OCI-LY7 (cell line): ENCODE results near the gene ATP12A. TPM values are rescaled to one million over a fixed set of nuclear protein-coding genes. Genes with fewer than 3 reads are reported as not detected.
A peak's percentile ranks its signal among the peaks of the same experiment; 100 is the strongest.

Source experiments
- BruUV-seq: library from RNA; stranded (reverse); fragments of 400-500 nt; replicated peaks from 2 replicates; lab custom pipeline; 2021; lab: Mats Ljungman, UMichigan
- CTCF ChIA-PET: fragments of 300-600 bp; sonication (Branson Sonifier 250); formaldehyde crosslinking; loops from one replicate; lab custom pipeline; 2022; ENCODE audit warnings: antibody characterized with exemption; ENCODE audit not compliant: unreplicated experiment; lab: Charles Lee
- POLR2A ChIA-PET: fragments of 300-600 bp; sonication (Branson Sonifier 250); formaldehyde crosslinking; loops from one replicate; lab custom pipeline; 2022; ENCODE audit warnings: antibody characterized with exemption; lab: Charles Lee
- DNase-seq: peaks from one replicate; pipeline ENCODE4 v3.0.0-alpha.2; 2015; ENCODE audit warnings: low spot score
- H2AFZ ChIP-seq: fragments of 200-600 bp; sonication (generic), shearing (Covaris generic); 2 replicates; pipeline ENCODE4 v1.6.1; 2014; ENCODE audit warnings: mild to moderate bottlenecking, antibody characterized with exemption, low read length, moderate library complexity
- H3K27ac ChIP-seq: fragments of 200-600 bp; sonication (generic); 2 replicates; pipeline ENCODE4 v1.5.1; 2014; ENCODE audit warnings: mixed run types, low read depth, mild to moderate bottlenecking, moderate library complexity, low read length, inconsistent platforms; ENCODE audit not compliant: poor library complexity, severe bottlenecking
- H3K36me3 ChIP-seq: fragments of 200-600 bp; sonication (generic); 2 replicates; pipeline ENCODE4 v1.6.1; 2014; ENCODE audit warnings: mild to moderate bottlenecking, antibody characterized with exemption, low read length, moderate library complexity, mixed read lengths; ENCODE audit not compliant: insufficient read depth
- H3K4me1 ChIP-seq: fragments of 200-600 bp; sonication (generic); 2 replicates; pipeline ENCODE4 v1.5.1; 2014; ENCODE audit warnings: mild to moderate bottlenecking, low read length; ENCODE audit not compliant: insufficient read depth, poor library complexity, severe bottlenecking
- H3K4me2 ChIP-seq: fragments of 200-600 bp; sonication (generic); 2 replicates; pipeline ENCODE4 v1.6.1; 2014; ENCODE audit warnings: mild to moderate bottlenecking, low read length
- H3K4me3 ChIP-seq: fragments of 200-600 bp; sonication (generic); 2 replicates; pipeline ENCODE4 v1.5.1; 2014; ENCODE audit warnings: mild to moderate bottlenecking, low read depth, low read length; ENCODE audit not compliant: poor library complexity, severe bottlenecking
- H3K79me2 ChIP-seq: fragments of 200-600 bp; sonication (generic); 2 replicates; pipeline ENCODE4 v1.6.1; 2016; ENCODE audit warnings: low read depth, mild to moderate bottlenecking, low read length, moderate library complexity, mixed read lengths; ENCODE audit not compliant: insufficient read depth
- H3K9me2 ChIP-seq: fragments of 200-600 bp; sonication (generic); 2 replicates; pipeline ENCODE4 v1.6.1; 2016; ENCODE audit warnings: mild to moderate bottlenecking, low read length, mixed read lengths; ENCODE audit not compliant: insufficient read depth
- H3K9me3 ChIP-seq: fragments of 200-600 bp; sonication (generic); 2 replicates; pipeline ENCODE4 v1.6.1; 2014; ENCODE audit warnings: mild to moderate bottlenecking, mixed run types, low read length, mixed read lengths
- H4K20me1 ChIP-seq: fragments of 200-600 bp; sonication (generic); 2 replicates; pipeline ENCODE4 v1.6.1; 2014; ENCODE audit warnings: mild to moderate bottlenecking, antibody characterized with exemption, low read length, moderate library complexity, mixed read lengths; ENCODE audit not compliant: insufficient read depth
- EZH2phosphoT487 ChIP-seq: fragments of 200-600 bp; sonication (generic); IDR thresholded peaks from 2 replicates; pipeline ENCODE4 v1.6.1; 2018; ENCODE audit warnings: low read depth, borderline replicate concordance, mild to moderate bottlenecking, mixed run types, antibody characterized with exemption, low read length, moderate library complexity, mixed read lengths
- intact Hi-C: fragments of 100-400 bp; cut with micrococcal nuclease; formaldehyde crosslinking; loops from one replicate; pipeline ENCODE4 v1.10.0; 2022; ENCODE audit not compliant: unreplicated experiment
- total RNA-seq, 2 experiments: library from RNA; depleted of rRNA in 1 of 2; stranded (reverse); fragments of >200 nt in 1 of 2; shearing (Covaris generic) in 1 of 2; gene quantifications; 2 replicates each; pipeline ENCODE4 v1.2.3, GENCODE V29; 2014 to 2022
- TF ChIP-seq, protein P1 (sequence below): fragments of 200-600 bp; sonication (generic); conservative IDR thresholded peaks from 2 replicates; pipeline ENCODE4 v1.5.1; 2014; ENCODE audit warnings: mild to moderate bottlenecking, antibody characterized with exemption, low read length, moderate library complexity, mixed read lengths

Gene ATP12A
- total RNA-seq, 2 experiments from 2014 or later, result not detected

DNA sequence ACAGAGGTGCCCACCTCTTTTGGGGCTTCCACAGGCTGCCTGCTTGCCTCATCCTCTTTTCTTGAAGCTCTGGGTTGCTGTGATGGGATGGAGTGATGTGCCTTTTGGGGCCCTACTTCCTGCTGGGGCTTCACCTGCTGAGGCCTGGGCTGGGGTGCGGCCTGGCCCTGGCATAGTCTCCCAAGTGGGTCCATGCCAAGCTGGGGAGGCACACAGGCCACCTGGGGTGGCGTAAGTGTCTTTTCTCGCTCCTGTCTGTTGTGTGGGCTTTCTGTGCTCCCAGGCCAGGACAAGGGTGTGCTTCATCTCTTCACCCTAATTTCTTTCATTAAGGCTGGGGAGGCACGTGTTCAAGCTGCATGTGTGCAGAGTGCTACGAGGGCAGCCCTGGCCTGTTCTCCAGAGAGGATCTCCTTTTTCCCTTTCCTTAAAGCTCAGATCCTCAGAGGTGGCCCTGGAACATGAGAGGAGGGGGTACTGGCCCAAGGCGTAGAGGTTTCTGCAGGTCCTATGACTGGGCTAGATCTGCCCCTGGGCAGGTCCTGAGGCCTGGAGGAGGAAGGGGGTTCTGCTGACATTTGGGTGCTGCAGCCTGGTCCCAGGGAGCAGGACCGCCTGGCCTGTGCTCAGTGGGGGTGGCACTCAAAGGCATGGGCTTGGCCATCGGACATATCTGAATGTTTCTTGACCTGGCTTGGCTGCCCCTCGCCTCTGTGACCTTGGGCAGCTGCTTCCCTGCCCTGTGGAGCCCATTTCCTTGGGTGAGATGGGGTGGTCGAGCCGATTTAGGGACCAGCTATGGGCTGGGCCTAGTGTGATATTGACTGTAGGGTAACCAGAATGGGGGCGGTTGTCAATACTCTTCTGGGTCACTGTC lies 60.0 kb downstream of the ATP12A start:
- Histone ChIP-seq H3K9me2 (no peaks in the 10 kb centered on the region), H3K36me3 (no peaks in the 10 kb centered on the region), H3K4me2 (no peak overlapping the region), H3K4me1 (no peaks in the 10 kb centered on the region), H2AFZ (no peak overlapping the region), H3K27ac (no peak overlapping the region), H3K9me3 (no peaks in the 10 kb centered on the region), H3K4me3 (no peak overlapping the region), H4K20me1 (no peaks in the 10 kb centered on the region), H3K79me2 (no peaks in the 10 kb centered on the region)
- intact Hi-C loops, result no loop called here
- BruUV-seq, result no TSS peak
- POLR2A ChIA-PET, result interaction anchor here (0.9 to 1.9 kb wide), 2 partner anchors 10 kb away, joined by 3 to 4 read pairs; no protein-coding TSS in a partner anchor
- DNase-seq, result no peak
- CTCF ChIA-PET, result no interaction called here
- TF ChIP-seq, protein P1, sequence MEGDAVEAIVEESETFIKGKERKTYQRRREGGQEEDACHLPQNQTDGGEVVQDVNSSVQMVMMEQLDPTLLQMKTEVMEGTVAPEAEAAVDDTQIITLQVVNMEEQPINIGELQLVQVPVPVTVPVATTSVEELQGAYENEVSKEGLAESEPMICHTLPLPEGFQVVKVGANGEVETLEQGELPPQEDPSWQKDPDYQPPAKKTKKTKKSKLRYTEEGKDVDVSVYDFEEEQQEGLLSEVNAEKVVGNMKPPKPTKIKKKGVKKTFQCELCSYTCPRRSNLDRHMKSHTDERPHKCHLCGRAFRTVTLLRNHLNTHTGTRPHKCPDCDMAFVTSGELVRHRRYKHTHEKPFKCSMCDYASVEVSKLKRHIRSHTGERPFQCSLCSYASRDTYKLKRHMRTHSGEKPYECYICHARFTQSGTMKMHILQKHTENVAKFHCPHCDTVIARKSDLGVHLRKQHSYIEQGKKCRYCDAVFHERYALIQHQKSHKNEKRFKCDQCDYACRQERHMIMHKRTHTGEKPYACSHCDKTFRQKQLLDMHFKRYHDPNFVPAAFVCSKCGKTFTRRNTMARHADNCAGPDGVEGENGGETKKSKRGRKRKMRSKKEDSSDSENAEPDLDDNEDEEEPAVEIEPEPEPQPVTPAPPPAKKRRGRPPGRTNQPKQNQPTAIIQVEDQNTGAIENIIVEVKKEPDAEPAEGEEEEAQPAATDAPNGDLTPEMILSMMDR, result no peak
- TF ChIP-seq EZH2phosphoT487, result no peak

DNA sequence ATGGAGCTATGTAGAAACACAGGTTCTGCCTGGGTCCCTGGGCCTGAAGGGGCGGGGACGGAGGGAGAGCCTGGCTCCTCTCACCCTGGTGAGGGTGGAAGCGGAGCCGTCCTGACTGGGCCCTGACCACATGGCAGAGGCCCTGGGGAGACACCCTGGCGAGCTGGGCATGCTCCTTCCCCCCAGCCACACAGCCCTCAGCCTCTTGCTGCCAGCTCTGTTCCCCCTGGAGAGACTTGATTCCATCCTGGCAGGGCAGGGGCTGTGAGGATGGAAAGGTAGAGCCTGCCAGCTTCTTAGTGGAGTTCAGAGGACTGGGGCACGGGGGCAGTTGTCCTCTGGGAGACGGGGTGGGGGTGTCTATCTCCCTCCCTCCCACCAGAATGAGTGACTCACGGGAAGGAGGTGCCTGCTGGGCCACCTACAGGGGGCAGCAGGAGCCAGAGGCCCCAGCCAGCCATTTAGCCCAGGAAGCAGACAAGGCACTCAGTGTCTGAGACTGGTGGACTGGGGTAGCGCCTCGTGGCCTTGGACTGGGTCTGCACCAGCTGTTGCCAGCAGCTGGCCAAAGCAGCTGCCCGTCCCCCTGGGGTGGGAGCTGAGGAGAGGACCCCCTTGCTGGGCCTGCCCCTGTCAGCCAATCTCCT lies 60.9 kb downstream of the ATP12A start:
- H3K79me2 ChIP-seq, result no peaks in the 10 kb centered on the region
- ChIA-PET POLR2A (interaction anchor here (0.9 kb wide), 1 partner anchor 9 kb away, joined by 3 read pairs; no protein-coding TSS in a partner anchor), CTCF (no interaction called here)
- no peaks in the 10 kb centered on the region for H3K9me2 ChIP-seq
- no peaks in the 10 kb centered on the region for H3K4me1 ChIP-seq
- no peaks in the 10 kb centered on the region for H4K20me1 ChIP-seq
- H2AFZ ChIP-seq, result no peak overlapping the region
- no peak overlapping the region for H3K27ac ChIP-seq
- DNase-seq, result peak; percentile 14
- no TSS peak for BruUV-seq
- no peak for TF ChIP-seq EZH2phosphoT487
- TF ChIP-seq, protein P1, result peak; percentile 65
- H3K4me2 ChIP-seq, result no peak overlapping the region
- intact Hi-C loops, result no loop called here
- H3K4me3 ChIP-seq, result no peak overlapping the region
- no peaks in the 10 kb centered on the region for H3K36me3 ChIP-seq
- H3K9me3 ChIP-seq, result no peaks in the 10 kb centered on the region
